Esophagus mucosa (tissue), 1 donor: Measurements from ENCODE around the gene TSPAN4. TPM values are rescaled to one million over a fixed set of nuclear protein-coding genes. Genes with fewer than 3 reads are reported as not detected.
A peak's percentile ranks its signal among the peaks of the same experiment; 100 is the strongest.

ENCODE experiments used
- ATAC-seq: fragments of 200-7000 bp; cut with Tn5 transposase; one replicate; pipeline ENCODE4 v1.9.1; 2020
- total RNA-seq: library from RNA; stranded (reverse); gene quantifications from one replicate; pipeline ENCODE4 v1.2.4, GENCODE V29; 2023
- donor health status: DM: yes; HTN: yes; CAD: no.

TSPAN4 gene, protein sequence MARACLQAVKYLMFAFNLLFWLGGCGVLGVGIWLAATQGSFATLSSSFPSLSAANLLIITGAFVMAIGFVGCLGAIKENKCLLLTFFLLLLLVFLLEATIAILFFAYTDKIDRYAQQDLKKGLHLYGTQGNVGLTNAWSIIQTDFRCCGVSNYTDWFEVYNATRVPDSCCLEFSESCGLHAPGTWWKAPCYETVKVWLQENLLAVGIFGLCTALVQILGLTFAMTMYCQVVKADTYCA
- 8.4 TPM for total RNA-seq

DNA sequence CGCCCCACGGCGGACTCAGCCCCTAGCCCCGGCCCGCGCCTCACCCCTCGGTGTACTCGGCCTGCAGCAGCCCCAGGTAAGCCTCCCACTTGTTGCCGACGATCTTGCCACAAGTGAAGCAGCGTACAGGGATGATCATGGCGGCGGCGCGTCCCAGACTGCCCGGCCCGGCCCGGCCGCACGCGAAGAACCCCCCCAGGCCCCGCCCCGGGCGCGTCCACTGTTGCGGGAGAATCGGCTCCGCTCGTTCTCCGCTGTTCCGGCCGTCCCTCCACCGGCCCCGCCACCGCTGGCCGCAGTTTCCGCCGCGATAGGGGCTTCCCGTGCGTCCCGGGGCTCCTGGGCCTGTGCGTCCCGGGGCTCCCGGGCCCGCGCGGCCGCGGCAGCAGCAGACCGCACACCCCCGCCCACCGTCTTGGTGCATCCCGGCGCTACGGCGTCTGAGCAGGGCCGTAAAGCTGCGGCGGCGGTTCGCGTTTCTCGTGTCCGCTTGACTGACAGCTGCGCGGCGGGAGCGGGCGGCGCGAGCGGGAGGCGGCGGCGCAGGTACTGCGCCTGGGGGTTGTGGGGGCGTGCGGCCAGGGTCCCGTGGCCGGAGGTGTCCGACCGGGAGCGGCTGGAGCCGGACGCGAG, at the start of gene TSPAN4, which contains the start of gene POLR2L:
TSS of gene TSPAN4 (plus strand) at position 483 of the 633 bp plus-strand sequence. CDS start 7,453 bp downstream, outside the sequence.
TSS of gene POLR2L (minus strand) at position 160 of the 633 bp plus-strand sequence. CDS start at position 139, 21 bp downstream.
- peak; percentile 66 for ATAC-seq

DNA sequence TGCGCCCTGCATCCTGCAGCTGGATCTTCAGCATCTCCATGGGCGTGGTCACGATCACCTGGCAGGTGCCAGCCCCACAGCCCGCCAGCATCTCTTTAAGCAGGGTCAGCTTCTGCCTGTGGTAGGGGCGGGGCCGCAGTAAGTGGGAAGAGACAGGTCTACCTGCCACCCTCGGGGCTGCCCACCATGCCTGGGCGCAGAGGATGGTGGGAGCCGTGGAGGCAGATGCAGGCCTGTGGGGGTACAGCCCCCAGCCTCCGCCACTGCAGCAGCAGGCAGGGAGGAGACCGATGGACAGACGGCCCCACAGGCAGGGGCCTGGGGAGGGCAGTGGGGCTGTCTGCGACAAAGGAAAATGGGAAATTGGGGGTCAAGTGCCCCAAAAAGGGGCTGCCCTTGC, 49.8 kb upstream of the TSPAN4 start:
- ATAC-seq, result no peak

DNA sequence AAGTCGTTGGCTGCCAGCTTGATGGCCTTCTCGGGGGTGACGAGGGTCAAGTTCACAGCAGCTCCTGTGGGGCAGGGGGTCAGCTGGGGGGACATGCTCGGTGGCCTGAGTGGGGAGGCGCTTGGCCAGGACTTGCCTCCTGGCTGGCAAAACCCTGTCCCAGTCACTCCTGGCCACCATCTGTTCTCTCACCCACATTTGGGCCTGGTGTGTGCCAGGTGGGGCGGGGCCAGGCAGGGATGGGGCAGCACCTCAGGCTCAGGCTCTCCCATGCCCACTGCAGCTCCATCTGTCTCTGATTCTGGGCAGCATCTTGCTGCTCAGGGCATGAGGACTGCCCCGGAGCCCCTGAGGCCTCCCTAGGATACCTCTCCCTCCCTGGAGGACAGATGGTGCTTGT, 49.1 kb upstream of the TSPAN4 start:
- ATAC-seq, result no peak

DNA sequence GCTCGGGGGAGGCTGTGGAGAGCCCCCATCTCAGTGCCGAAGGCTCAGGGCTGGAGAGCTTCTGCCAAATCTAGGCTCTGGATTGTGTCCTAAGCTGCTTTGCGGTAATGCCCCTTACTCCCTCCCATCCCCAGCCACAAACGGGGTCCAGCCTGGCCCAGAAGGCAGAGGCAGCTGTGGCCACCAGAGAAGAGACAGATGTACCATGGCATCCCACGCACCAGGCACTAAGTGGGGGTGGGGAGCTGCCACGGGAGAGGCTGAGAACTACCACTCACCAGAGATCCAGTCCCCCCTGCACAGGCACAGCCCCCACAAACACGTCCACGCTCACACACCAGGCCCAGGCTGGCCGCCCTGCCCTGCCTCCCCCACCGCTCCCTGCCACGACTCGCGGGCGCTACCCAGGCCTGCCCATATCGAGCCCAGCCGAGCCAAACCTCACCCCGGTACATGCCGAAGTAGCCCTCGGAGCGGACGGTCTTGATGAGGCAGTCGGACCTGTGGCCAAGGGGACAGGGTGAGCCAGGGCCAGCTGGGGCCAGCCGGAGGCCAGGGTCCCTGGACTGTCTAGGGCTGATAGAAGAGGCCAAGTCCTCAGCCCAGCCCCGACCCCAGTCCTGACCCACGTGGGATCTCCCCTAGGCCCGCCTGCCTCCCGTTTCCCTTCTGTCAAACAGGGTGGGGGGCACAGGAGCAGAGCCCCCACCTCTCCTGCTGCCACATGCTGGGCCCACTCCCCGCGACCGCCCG, 48.5 kb upstream of the TSPAN4 start:
- no peak for ATAC-seq

DNA sequence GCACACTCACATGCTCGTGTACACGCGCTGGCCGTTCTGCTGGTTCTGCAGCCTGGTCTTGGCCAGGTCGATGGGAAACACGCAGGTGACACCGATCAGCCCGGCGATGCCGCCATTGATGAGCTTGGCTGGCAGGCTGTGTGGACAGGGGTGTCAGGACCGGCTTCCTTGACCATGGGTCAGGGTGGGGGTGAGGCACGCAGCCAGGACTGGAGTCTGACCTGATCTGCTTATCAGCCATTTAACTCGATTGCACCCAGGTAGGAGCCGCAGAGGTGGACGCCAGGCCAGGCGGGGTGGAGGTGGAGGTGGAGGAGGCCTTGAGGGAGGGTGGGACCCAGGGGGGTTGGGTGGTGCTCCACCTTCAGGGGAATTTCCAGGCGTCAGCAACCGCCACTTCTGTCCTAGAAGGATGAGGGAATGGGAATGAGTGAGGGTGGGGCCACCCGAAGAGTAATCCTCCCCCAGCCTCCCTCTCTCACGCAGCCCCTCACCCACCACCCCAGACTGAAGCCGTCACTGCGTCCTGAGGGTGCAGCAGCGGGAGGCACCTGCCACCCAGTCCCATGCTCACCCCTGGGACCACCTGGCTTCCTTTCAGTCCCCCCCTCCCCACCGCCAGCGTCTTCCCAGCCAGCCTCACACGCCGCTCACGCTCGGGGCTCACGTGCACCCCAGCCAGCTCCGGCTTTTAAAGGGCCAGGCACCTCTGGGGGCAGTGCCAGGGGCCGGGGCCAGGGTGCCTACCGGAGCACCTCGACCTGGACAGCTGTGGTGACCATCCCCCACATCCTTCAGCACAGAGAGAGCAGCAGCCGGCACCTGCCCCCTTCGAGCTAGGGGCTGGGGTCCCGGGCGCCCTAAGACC, 47.7 kb upstream of the TSPAN4 start:
- ATAC-seq, result no peak

DNA sequence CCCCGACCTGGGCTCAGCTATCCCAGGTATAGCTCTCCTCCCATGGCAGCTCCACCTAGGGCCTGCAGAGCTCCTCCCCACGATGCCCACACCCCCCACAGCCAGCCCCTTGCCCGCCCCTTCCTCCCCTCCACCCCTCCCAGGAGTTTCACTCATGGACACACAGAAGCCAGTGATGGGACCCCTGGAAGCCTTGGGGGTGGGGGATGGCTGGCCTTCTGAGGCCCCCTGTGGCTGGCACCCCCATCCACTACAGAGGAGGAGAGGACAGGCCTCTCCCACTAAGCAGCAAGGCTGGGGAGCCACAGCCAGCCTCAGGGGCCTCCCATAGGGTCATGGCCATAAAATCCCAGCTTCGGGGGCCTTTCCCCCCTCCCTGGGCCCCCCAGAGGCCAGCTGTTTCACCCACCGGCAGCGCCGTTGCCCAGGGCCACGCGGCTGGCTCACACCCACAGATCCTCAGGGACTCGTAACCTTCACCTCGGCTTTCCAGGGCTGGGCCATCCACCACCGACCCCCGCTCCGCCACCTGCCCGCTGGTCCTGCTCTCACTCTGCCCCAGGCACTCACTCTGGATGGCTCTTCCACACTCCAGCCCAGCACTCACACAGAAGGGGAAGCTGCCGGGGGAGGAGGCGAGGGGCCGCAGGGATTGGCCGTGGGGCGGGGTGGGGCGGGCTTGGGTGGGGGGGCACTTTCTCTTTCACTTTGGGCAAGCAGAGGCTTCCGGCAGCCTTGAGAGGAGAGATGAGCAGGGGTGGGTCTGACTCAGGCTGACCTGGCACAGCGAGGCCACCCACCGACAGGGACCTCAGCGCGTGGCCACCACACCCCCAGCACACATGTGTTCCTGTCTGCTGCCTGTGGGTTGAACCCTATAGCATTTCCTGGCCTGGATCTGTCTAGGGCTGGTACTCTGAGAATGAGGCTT, 46.8 kb upstream of the TSPAN4 start:
- ATAC-seq, result peak; percentile 21

DNA sequence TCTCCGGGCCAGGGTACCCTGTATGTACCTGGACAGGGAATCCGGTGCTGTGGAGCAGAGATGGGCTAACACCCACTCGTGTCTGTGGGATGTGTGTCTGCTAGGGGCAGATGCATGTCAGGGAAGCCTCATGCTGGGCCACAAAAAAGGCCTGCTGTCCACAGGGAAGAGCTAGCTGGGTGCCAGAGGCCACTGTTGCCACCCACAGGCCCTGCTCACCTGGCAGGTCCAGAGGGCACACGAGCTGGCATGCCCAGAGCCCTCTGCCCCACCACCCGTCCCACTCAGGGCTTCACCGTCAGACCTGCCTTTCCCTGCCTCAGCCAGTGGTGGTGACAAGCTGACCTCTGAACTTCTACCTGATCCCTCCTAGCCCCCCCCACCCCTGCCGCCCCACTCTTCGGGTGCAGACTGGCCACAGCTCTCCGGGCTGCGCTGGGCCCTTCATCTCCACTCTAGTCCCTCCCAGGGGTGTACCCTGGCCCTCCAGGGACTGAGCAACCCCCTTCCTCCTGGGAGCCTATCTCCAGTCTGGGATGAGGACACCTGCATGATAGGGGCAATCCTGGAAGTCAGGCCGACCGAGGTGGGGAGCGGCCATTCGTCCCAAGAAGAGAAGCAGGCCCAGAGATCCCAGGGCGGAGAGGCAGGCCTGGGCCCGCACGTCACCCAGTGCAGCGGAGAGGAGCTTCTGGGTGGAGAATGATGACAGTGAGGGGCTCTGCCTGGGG, 45.9 kb upstream of the TSPAN4 start:
- peak; percentile 1 for ATAC-seq

DNA sequence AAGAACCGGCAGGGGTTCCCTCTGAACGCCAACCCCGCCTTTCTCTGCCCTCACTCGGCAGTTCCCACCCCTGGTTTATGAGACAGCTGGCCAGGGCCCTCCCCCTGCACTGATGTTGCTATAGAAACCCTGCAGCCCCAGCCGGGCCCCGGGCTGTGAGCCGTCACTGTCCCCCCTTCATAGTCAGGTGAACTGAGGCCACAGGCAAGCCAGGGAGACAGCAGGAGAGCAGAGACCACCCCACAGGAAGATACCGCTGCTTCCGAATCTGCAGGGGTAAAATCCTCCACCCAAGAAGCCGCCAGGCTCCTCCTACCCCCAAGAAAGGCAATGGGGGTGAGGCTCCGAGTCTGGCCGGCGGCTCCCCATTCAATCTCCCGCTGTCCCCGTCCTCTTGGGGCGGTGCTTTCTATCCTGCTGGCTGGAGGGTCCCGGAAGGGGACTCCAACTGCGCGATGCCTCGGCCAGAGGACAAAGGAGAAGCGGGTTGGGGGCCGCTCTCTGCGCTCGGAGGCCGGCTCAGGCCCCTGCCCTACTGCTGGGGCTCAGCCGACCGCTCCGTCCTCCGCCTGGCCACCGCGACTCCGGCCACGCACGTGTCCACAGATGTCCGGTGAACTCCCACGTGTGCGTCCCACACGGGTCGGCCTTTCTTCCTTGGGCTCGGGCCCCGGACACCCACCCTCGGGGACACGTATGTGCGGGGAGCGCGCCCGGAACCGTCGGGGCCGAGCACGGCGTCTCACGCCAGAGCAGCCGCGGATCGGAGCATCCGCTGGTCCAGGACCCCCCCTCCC, 45.2 kb upstream of the TSPAN4 start:
- peak; percentile 30 for ATAC-seq

DNA sequence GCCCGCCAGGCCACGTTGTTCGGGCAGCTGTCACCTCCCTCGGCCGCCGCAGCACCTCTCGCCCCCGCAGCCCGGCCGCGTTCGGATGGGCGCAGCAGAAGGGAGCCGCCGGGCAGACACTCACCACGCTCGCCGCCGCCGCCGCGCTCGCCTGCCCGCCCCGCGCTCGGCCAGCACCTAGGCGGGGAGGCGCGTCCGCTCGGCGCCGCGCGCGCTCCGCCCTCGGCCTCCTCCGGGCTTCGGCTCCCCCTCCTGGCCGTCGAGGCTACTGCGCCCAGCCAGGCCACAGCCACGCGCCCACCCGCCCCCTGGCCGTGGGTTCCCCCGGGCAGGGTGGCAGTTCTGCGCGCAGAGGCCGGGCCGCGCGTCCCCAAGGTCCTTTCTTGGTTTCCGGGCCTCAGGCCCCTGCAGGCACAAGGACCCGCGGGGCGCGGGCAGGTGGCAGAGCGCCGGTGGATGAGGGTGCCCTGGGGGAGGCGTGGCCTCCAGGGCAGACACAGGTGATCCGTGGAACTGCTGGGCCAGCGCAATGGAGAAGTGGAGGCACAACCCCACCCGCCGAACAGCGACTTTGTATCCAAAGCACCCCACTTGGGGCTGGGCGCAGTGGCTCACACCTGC, 44.4 kb upstream of the TSPAN4 start, which contains the start of gene SLC25A22:
TSS of gene SLC25A22 (minus strand) at position 189 of the 621 bp plus-strand sequence. CDS start 3,275 bp downstream, outside the sequence.
- peak; percentile 68 for ATAC-seq

DNA sequence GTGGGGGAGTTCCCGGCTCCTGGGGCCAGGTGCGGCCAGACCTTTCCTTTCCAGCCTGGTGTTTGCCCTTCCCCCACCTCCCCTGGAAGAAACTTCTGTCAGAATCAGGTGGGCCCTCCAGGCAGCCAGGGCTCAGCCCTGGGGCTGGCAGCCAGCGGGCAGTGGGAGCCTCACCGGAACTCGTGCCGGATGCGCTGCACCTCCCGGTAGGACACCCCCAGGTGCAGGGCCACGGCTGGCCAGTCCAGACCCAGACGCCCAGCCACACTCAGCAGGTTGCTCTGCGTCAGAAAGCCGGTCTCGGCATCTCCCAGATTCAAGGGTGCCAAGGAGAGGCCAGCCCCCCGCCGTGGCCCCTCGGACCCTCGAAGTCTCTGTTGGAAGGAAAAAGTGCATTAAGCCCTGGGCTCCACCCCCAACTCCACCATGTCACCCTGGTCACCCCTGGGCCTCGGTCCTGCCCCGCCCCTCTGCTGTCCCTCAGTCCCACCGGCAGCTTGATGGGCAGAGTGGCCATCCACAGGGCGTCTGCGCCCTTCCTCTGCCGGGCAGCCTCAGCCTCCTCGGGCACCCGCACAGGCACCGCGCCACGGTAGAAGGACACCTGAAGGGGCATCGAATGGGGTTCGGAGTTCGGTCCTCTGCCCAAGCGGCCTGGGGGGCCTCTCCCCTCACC, 42.9 kb upstream of the TSPAN4 start:
- no peak for ATAC-seq

DNA sequence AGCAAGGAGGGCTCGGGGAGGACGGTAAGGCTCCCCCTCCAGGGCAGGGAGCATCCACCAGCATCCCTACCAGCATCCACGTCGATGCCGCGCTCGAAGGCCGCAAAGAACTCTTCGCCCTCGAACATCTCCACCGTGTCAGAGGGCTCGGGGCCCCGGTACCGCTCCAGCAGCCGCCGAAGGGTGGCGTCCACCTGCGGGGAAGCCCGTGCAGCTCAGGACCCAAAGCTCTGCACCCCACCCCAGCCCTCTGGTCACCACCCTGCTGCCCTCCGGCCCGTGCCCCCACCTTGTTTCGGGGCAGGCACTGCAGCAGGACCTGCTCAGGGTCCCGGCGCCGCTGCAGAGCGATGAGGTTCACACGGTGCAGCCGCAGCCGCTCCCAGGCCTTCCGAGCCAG, 42.2 kb upstream of the TSPAN4 start:
- no peak for ATAC-seq

DNA sequence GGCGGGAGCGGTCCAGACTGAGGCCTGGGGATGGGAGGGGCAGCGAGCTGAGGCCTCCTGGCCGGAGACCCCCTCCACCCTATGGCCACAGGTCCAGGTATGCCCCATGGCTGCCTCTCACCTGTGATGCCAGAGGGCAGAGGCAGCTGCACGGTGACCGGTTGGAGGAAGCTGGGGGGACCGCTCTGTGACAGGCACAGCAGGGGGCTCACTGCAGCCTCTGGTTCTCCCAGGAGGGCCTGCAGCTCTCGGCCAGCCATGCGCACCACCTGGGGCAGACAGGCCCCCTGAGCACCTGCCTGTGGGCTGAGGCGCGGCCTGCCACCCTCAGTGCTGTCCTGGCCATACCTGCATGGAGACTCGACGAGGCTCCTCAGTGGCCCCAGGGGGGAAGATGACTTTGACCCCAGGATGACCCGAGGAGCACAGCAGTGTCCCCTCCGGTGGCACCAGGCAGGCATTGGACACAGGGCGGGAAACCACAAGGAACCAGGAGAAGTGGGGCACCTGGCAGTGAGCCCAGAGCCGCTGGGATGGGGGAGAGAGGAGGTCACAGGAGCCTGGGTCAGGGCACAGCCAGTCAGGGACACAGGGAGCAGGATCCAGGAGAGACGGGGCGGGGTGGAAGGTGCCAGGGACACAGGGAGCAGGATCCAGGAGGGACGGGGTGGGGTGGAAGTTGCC, 41.4 kb upstream of the TSPAN4 start:
- no peak for ATAC-seq

DNA sequence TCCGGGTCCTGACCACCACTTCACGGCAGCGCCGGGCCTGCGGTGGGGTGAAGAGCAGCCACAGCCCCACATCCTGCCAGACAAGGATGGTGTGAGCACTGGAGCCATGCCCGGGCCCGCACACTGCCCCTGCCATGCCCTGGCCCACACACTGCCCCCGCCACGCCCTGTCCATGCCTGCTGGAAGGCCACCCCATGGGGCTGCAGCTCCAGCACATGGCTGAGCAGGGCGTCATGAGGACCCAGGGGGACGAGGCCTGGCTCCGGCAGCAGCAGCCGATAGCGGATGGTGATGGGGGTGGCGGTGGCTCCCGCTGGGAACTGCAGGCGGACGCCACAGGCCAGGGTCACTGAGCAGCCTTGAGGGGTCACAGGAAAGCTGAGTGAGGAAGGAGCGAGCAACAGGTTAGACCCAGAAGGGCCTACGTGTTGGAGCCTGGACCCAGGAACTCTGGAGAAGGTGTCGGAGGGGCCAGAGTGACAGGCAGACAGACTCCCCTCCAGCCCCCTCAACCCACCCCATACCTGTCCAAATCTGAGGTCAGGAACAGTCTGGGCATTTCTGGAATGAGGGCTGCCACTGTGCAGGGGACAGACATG, 40.5 kb upstream of the TSPAN4 start:
- no peak for ATAC-seq

DNA sequence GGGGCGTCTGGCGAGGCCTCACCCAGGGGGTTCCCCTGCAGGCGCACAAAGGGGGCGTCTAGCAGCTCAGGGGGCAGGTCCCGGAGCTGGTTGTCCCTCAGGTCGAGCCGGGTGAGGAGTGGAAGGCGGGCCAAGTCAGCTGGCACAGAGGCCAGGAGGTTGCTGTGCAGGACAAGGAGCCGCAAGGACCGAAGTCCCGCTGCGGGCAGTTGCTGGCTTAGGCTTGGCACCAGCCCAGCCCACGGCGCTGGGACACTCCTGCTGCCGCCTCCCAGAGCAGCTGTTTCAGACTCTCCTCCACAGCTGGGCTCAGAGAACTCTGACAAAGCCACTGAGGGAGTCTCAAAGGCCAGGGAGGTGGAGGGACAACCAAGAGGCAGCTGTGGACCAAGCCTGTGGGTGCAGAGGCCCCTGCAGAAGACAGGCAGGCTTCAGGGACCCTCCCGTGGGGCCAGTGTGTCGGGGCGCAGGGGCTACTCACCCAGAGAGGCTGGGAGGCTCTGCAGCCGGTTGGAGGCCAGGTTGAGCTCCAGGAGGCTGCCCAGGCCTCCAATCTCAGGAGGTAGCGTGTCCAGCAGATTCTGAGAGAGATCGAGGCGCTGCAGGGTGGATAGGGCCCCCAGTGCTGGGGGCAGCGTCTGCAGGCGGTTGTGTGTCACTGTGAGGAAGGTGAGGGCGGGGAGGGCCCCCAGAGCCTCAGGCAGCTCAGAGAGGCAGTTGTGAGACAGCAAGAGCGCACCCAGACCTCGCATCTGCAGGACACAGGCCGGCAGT, 39.8 kb upstream of the TSPAN4 start:
- no peak for ATAC-seq

DNA sequence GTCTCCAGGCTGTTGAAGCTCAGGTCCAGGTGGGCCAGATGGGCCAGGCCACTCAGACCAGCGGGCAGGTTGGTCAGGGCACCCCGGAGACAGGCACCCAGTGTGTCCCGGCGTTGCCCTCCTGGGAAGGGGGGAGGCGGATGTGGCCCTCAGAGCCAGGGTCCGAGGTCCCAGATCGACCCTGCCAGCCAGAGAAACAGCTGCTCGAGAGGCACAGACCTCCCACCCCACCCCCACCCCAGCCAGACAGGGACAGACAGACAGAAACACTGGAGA, 39.2 kb upstream of the TSPAN4 start:
- no peak for ATAC-seq

DNA sequence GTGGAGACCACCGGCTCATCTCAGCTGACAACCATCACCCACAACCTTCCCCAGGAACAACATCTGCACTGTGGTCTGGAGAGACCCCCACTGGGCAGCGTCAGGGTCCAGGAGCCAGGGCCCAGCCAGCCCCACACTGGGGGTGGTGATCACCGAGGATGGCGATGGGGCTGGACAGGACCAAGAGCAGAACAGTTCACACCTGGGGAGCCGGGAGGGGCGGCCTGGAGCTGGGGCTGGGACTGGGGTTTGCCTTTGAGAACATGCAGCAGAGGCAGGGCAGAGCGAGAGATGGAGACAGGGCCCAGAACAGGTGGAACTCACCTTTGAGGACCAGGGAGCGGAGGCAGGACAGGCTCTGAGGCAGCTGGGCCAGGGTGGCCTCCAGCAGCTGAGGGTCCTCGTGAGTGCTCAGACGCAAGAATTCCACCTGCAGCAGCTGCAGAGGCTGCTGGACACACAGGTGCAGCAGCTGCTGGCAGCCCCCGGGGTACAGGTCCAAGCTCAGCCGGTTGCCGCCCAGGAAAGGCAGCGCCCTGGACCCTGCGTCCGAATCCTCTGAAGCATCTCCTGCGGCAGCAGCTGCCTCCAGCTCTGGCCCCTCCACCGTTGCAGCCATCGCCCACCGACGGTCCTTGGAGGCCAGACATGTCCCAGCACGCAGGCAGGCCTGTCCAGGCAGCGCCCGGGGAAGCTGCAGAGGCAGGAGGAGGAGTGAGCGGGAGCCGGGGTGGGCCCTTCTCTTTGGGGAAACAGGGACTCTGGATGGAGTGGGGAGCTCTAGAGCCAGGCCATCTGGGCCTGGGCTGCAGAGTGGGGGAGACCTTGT, 38.7 kb upstream of the TSPAN4 start:
- ATAC-seq, result peak; percentile 27
